Measurements from ENCODE around the gene ZKSCAN3. TPM values are rescaled to one million over a fixed set of nuclear protein-coding genes. Genes with fewer than 3 reads are reported as not detected.

ZKSCAN3 gene
- total RNA-seq, 1 experiment from 2014 or later, result 6.2 TPM

DNA sequence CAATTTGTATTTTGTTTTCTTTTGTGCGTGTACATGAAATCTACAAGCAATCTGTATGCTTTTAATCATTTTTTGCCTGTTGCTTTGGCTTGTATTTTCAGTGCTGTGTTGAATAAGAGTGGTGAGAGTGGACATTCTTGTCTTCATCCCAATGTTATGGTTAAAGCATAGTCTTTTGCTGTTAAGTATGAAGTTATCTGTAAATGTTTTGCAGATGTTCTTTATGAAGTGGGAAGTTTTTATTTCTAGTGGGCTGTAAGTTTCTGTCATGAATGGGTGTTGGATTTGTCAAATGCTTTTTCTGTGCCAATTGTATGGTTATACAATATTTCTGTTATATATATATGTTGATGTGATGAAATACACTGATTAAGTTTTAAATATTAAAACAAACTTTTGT is 24.2 kb downstream of the ZKSCAN3 start:
- H4K20me1 ChIP-seq (ENCODE audit: insufficient read depth), result no peaks in the 10 kb centered on the region
- H3K27ac ChIP-seq, result no peak overlapping the region
- no TSS peak for BruUV-seq (replicated peaks)
- no peak overlapping the region for H3K4me2 ChIP-seq
- TF ChIP-seq, protein P1, sequence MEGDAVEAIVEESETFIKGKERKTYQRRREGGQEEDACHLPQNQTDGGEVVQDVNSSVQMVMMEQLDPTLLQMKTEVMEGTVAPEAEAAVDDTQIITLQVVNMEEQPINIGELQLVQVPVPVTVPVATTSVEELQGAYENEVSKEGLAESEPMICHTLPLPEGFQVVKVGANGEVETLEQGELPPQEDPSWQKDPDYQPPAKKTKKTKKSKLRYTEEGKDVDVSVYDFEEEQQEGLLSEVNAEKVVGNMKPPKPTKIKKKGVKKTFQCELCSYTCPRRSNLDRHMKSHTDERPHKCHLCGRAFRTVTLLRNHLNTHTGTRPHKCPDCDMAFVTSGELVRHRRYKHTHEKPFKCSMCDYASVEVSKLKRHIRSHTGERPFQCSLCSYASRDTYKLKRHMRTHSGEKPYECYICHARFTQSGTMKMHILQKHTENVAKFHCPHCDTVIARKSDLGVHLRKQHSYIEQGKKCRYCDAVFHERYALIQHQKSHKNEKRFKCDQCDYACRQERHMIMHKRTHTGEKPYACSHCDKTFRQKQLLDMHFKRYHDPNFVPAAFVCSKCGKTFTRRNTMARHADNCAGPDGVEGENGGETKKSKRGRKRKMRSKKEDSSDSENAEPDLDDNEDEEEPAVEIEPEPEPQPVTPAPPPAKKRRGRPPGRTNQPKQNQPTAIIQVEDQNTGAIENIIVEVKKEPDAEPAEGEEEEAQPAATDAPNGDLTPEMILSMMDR (conservative IDR thresholded peaks at IDR 0.05), result no peak
- TF ChIP-seq EZH2 (IDR thresholded peaks at IDR 0.05; ENCODE audit: low read depth), result no peak
- H3K36me3 ChIP-seq (ENCODE audit: low read depth), result no peaks in the 10 kb centered on the region
- ChIA-PET CTCF (no interaction called here), POLR2A (ENCODE audit: unreplicated experiment) (no interaction called here)
- H3F3A ChIP-seq (ENCODE audit: insufficient read depth, low read depth), result no peaks in the 10 kb centered on the region
- no peak overlapping the region for H3K4me3 ChIP-seq
- H3K27me3 ChIP-seq (ENCODE audit: insufficient read depth, low read depth), result no peaks in the 10 kb centered on the region
- no peak overlapping the region for H2AFZ ChIP-seq
- H3K9me3 ChIP-seq (ENCODE audit: insufficient read depth, low read depth), result no peaks in the 10 kb centered on the region; the same call in 1 of the 2 replicates
- H3K4me1 ChIP-seq (replicated peaks; ENCODE audit: insufficient read depth), result no peaks in the 10 kb centered on the region
- intact Hi-C loops (cut with micrococcal nuclease; ENCODE audit: unreplicated experiment), result no loop called here
- no peaks in the 10 kb centered on the region for H3K79me2 ChIP-seq (ENCODE audit: low read depth)
- H3K9me2 ChIP-seq (ENCODE audit: insufficient read depth), result no peaks in the 10 kb centered on the region
- no peak for DNase-seq

DNA sequence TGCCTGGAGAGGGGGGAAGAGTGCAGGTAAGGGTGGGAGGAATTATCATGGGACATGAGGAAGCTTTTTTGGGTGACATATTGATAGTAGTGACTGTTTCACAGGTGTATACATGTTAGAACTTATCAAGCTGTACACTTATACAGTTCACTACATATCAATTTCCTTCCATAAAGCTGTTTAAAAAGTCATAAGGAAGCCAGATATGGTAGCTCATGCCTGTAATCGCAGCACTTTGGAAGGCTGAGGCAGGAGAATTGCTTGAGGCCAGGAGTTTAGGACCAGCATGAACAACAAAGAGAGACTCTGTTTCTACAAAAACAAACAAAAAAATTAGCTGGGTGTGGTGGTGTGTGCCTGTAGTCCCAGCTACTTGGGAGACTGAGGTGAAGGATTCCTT is 28.1 kb downstream of the ZKSCAN3 start:
- intact Hi-C loops (cut with micrococcal nuclease; ENCODE audit: unreplicated experiment), result no loop called here
- no peak for DNase-seq
- Histone ChIP-seq H3K36me3 (ENCODE audit: low read depth) (peaks cover 23% of the 10 kb centered on the region; the same call in 1 of the 2 replicates), H4K20me1 (ENCODE audit: insufficient read depth) (no peaks in the 10 kb centered on the region), H3K4me3 (no peak overlapping the region), H2AFZ (no peak overlapping the region), H3K27ac (no peak overlapping the region), H3K9me3 (ENCODE audit: insufficient read depth, low read depth) (peaks cover 3% of the 10 kb centered on the region; the same call in 1 of the 2 replicates), H3K27me3 (ENCODE audit: insufficient read depth, low read depth) (no peaks in the 10 kb centered on the region), H3F3A (ENCODE audit: insufficient read depth, low read depth) (0 out of 2 replicates have a peak, but pooled peaks cover 5% of the 10 kb centered on the region), H3K4me2 (no peak overlapping the region), H3K79me2 (ENCODE audit: low read depth) (no peaks in the 10 kb centered on the region), H3K9me2 (ENCODE audit: insufficient read depth) (no peaks in the 10 kb centered on the region), H3K4me1 (replicated peaks; ENCODE audit: insufficient read depth) (peaks cover 6% of the 10 kb centered on the region; the same call in 1 of the 2 replicates)
- CTCF ChIA-PET, result no interaction called here
- BruUV-seq (replicated peaks), result no TSS peak
- POLR2A ChIA-PET (ENCODE audit: unreplicated experiment), result no interaction called here
- no peak for TF ChIP-seq EZH2 (IDR thresholded peaks at IDR 0.05; ENCODE audit: low read depth)
- TF ChIP-seq, protein P1 (conservative IDR thresholded peaks at IDR 0.05), result no peak

GRCh38 chr6:28378644-28379043 is 28.9 kb downstream of the ZKSCAN3 start:
- CTCF ChIA-PET, result no interaction called here
- no peaks in the 10 kb centered on the region for H4K20me1 ChIP-seq (ENCODE audit: insufficient read depth)
- no peak overlapping the region for H2AFZ ChIP-seq
- no peak overlapping the region for H3K27ac ChIP-seq
- TF ChIP-seq, protein P1 (conservative IDR thresholded peaks at IDR 0.05), result no peak
- TF ChIP-seq EZH2 (IDR thresholded peaks at IDR 0.05; ENCODE audit: low read depth), result no peak
- no peaks in the 10 kb centered on the region for H3K27me3 ChIP-seq (ENCODE audit: insufficient read depth, low read depth)
- intact Hi-C loops (cut with micrococcal nuclease; ENCODE audit: unreplicated experiment), result no loop called here
- peaks cover 23% of the 10 kb centered on the region; the same call in 1 of the 2 replicates for H3K36me3 ChIP-seq (ENCODE audit: low read depth)
- DNase-seq, result no peak
- H3K4me2 ChIP-seq, result no peak overlapping the region
- peaks cover 8% of the 10 kb centered on the region; the same call in 1 of the 2 replicates for H3K4me1 ChIP-seq (replicated peaks; ENCODE audit: insufficient read depth)
- no peaks in the 10 kb centered on the region for H3K9me2 ChIP-seq (ENCODE audit: insufficient read depth)
- H3K9me3 ChIP-seq (ENCODE audit: insufficient read depth, low read depth), result peaks cover 3% of the 10 kb centered on the region; the same call in 1 of the 2 replicates
- peaks cover 11% of the 10 kb centered on the region; the same call in 1 of the 2 replicates for H3F3A ChIP-seq (ENCODE audit: insufficient read depth, low read depth)
- POLR2A ChIA-PET (ENCODE audit: unreplicated experiment), result no interaction called here
- H3K79me2 ChIP-seq (ENCODE audit: low read depth), result no peaks in the 10 kb centered on the region
- no peak overlapping the region for H3K4me3 ChIP-seq
- BruUV-seq (replicated peaks), result no TSS peak

Data from PC-9 (cell line).